Measurements from ENCODE around the gene TCHH.
A peak's percentile ranks its signal among the peaks of the same experiment; 100 is the strongest.

Gene TCHH

DNA sequence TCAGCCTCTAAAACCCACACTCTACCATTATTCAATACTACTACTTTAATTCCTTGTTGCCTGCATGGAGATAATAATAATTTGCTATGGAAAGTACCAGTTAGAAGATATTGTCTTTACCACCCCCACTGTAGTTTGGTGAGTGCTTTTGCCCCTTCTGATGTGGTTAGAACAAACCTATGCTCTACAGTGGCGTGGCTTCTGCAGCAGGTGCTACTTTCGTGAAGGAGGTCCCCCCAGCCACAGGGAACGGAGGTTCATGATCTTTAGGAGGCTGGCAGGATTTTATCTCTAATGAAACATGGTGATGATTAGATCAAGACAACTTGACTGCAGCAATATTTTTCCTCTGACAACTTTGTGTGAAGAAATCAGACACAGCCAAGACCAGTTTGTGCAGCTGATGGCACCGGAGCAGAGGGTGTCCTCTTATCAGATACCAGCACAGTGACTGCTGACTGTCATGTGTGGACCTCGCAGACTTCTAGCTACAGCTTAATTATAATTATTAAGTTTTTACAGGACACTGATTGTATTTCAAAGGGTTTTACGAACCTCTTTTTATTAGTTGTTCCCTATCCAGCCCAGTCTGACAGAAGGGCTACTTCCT, 10.7 kb upstream of the TCHH start:
- no peak for DNase-seq
- intact Hi-C loops (cut with DNase I): no loop called here

DNA sequence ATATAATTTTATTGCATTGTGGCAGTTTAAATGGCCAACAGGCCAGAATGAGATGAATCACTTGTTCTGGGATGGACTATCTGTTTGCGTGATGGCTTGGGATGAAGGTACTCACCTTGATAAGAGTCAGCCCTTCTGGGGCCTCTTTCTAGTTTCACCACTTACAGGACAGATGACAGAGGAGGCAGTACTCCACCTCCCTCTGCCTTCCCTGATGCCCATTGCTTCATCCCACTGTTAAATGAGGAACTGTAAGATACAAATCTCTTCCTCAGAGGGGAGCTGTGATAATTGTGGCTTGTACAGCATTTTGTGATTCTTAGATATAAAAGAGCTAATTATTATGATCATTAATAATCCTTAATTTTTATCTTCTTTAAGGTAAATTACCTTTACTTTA, 3.7 kb upstream of the TCHH start:
- no peak for DNase-seq
- intact Hi-C loops (cut with DNase I): no loop called here

DNA sequence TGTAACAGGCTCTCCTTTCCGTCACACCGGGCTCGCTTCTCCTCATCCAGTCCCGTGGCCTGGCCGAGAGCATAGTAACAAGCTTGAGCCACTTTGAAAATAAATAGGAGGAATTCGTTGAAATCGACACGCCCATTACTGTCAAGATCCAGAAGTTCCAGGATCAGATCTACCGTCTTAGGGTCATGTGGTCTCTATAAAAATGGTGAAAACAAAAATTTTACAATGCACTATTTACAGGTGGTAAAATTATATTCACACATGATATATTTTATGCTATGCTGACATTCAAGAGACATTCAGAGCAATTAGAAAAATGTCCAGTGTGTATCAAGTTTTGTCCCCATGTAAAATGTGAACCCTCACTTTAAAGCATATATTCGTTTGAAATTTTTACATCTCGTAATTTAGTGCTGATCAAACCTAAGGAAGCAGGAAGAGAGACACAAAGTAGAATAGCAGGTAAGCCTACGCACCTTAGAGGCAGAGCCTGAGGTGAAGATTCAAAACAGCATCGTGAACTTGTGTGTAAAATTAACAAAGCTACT, 2.3 kb downstream of the TCHH start:
- DNase-seq: no peak
- intact Hi-C loops (cut with DNase I): no loop called here

DNA sequence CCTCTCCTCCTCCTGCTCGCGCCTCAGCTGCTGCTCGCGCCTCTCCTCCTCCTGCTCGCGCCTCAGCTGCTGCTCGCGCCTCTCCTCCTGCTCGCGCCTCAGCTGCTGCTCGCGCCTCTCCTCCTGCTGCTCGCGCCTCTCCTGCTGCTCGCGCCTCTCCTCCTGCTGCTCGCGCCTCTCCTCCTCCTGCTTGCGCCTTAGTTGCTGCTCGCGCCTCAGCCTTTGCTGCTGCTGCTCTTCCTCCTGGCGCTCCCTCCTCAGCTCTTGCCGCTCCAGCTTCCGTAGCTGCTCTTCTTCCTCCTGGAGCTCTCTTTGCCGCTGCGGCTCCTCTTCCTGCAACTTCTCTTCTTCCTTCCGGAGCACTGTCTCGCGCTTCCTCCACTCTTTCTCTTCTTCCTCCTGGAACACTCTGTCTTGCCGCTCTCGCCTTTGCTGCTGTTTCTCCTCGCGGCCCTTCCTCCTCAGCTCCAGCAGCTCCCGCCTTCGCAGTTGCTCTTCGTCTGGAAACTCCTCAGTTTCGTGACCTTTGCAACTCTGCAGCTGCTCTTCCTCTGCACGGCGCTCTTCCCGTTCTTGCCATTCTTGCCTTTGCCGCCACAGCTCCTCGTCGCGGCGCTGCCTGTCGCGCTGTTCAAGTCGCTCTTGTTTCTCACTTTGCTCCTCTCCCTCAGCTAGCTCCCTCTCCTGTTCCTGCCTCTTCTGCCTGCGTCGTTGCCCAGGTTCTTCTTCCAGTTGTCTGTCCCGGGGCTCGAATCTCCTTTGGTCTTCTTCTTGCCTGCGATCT, 3.0 kb downstream of the TCHH start:
- intact Hi-C loops (cut with DNase I): no loop called here
- peak in 27 of 42 donors; percentile 5 to 58 (median 33) for DNase-seq

DNA sequence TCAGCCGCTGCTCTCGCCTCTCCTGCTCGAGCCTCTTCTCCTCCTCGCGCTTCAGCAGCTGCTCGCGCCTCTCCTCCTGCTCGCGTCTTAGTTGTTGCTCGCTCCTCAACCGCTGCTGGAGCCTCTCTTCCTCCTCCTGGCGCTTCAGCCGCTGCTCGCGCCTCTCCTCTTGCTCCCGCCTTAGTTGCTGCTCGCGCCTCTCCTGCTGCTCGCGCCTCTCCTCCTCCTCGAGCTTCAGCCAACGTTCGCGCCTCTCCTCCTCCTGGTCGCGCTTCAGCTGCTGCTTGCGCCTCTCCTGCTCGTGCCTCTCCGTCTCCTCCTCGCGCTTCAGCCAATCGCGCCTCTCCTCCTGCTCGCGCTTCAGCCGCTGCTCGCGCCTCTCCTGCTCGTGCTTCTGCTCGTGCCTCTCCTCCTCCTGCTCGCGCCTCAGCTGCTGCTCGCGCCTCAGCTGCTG, 3.7 kb downstream of the TCHH start:
- intact Hi-C loops (cut with DNase I): no loop called here
- DNase-seq: peak in 36 of 42 donors; percentile 19 to 70 (median 51)

DNA sequence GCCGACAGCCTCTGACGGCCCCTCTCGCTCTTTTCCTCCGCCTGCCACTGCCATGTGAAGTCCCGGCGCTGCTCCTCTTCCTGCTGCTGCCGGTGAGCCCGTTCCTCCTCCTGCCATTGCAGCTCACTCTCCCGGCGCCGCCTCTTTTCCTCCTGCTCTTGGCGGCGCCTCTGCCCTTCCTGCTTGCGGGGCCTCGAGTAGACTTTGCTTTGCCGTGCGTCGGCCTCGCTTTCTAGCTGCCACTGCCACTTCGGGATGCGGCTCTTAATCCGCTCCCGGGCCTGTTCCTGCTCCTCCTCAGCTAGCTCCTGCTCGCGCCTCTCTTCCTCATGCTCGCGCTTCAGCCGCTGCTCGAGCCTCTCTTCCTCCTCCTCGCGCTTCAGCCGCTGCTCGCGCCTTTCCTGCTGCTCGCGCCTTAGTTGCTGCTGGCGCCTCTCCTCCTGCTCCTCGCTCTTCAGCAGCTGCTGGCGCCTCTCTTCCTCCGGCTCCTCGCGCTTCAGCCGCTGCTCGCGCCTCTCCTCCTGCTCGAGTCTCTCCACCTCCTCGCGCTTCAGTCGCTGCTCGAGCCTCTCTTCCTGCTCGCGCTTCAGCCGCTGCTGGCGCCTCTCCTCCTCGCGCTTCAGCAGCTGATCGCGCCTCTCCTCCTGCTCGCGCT, 4.3 kb downstream of the TCHH start:
- peak in 36 of 42 donors; percentile 4 to 59 (median 35) for DNase-seq

DNA sequence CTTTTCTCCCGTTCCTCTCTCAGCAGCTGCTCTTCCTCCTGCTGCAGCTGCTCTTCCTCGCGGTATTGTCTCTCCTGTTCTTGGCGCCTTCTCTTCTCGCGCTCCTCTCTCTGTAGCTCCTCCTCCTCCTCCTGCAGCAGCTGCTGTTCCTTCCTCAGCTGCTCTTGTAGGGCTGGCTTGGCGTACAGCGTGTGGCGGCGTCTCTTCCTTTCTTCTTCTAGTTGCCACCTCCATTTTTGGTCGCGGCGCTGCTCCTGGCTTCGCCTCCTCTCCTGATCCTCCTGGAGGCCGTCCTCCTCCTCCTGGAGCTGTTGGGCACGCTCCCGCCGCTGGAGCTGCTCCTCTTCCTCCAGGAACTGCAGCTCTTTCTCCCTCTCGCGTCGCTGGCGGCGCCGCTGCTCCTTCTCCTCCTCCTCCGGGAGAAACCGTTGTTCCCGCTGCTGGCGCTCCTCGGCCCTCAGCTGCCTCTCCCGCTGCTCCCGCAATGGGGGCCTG, 4.8 kb downstream of the TCHH start:
- intact Hi-C loops (cut with DNase I): no loop called here
- DNase-seq: peak in 39 of 42 donors; percentile 14 to 75 (median 43)

More for the DNA sequence above, 4.3 kb downstream of the TCHH start:
- intact Hi-C loops (cut with DNase I): no loop called here

DNA sequence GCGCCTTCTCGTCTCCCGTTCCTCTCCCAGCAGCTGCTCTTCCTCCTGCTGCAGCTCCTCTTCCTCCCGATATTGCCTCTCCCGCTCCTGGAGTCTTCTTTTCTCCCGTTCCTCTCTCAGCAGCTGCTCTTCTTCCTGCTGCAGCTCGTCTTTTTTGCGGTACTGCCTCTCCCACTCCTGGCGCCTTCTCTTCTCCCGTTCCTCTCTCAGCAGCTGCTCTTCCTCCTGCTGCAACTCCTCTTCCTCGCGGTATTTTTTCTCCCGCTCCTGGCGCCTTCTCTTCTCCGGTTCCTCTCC, 5.3 kb downstream of the TCHH start:
- intact Hi-C loops (cut with DNase I): no loop called here
- DNase-seq: no peak

DNA sequence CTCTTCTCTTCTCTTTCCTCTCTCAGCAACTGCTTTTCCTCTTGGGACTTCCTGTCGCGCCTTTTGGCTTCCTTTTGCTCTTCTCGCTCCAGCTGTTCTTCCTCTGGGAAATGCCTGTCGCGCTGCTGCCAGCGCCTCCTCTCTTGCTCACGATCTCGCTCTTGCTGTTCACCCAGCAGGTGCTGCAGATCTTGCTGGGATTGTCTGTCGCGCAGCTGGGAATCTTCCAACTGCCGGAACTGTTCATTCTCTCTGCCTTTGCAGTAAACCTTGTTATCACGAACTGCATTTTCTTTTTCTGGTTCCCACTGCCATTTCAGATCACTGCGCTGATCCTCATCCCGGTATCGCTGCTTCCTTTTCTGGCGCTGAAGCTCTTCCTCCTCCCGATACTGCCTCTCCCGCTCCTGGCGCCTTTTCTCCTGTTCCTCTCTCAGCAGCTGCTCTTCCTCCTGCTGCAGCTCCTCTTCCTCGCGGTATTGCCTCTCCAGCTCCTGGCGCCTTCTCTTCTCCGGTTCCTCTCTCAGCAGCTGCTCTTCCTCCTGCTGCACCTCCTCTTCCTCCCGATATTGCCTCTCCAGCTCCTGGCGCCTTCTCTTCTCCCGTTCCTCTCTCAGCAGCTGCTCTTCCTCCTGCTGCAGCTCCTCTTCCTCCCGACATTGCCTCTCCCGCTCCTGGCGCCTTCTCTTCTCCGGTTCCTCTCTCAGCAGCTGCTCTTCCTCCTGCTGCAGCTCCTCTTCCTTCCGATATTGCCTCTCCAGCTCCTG, 5.8 kb downstream of the TCHH start:
- DNase-seq: peak in 4 of 42 donors; percentile 6 to 28 (median 18)
- intact Hi-C loops (cut with DNase I): no loop called here

DNA sequence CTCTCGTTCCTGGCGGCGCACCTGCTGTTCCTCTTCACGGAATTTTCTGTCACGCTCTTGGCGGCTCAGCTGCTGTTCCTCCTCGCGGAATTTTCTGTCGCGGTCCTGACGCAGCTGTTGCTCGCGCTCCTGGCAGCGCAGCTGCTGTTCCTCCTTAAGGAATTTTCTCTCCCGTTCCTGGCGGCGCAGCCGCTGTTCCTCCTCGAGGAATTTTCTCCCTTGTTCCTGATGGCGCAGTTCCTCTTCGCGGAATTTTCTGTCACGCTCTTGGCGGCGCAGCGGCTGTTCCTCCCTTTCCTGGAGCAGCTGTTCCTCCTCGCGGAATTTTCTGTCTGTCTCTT, 6.4 kb downstream of the TCHH start:
- intact Hi-C loops (cut with DNase I): no loop called here
- DNase-seq: no peak

DNA sequence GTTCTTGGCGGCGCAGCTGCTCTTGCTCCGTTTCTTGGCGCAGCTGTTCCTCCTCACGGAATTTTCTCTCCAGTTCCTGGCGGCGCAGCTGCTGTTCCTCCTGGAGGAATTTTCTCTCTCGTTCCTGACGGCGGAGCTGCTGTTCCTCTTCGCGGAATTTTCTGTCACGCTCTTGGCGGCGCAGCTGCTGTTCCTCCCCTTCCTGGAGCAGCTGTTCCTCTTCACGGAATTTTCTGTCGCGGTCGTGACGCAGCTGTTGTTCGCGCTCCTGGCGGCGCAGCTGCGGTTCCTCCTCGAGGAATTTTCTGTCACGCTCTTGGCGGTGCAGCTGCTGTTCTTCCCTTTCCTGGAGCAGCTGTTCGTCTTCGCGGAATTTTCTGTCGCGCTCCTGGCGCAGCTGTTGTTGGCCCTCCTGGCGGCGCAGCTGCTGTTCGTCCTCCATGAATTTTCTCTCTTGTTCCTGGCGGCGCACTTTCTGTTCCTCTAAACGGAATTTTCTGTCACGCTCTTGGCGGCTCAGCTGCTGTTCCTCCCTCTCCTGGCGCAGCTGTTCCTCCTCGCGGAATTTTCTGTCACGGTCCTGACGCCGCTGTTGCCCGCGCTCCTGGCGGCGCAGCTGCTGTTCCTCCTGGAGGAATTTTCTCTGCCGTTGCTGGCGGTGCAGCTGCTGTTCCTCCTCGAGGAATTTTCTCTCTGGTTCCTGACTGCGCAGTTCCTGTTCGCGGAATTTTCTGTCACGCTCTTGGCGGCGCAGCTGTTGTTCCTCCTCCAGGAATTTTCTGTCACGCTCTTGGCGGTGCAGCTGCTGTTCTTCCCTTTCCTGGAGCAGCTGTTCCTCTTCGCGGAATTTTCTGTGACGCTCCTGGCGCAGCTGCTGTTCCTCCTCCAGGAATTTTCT, 7.0 kb downstream of the TCHH start:
- DNase-seq: no peak
- intact Hi-C loops (cut with DNase I): no loop called here

DNA sequence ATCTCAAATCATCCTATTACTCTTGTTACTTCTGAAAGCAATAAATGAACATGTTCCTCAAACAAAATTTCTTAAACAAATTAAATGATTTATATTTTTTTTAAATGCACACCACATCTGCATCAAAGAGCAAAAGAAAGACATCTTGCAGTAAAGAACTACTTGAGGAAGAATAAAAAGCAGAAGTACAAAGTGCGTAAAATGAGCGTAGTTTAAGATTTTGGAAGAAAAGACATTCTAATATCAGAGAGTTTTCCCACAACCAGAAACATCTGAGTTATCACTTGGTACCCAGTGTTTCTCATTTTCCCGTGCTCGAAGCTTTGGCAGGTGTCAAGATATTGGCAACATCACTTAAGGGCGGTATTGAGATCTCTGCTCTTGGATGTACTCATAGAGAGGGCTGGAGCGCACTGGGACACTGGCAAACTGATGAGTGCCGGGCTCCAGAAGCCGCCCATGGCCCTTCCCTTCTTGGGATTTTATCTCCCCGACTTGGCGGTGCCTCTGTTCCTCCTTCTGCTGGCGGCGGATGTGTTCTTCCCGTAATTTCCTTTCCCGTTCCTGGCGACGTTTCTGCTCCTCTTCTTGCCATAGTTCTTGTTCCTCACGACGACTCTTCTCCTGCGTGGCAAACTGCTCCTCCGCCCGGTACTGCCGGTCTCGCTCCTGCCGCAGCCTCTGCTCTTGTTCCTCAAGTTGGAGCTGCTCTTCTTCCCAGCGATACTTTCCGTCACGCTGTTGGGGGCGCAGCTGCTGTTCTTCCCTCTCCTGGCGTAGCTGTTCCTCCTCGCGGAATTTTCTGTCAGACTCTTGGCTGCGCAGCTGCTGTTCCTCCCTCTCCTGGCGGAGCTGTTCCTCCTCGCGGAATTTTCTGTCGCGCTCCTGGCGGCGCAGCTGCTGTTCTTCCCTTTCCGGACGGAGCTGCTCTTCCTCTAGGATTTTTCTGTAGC, 7.9 kb downstream of the TCHH start:
- intact Hi-C loops (cut with DNase I): no loop called here
- peak in 1 of 42 donors; percentile 25 for DNase-seq

DNA sequence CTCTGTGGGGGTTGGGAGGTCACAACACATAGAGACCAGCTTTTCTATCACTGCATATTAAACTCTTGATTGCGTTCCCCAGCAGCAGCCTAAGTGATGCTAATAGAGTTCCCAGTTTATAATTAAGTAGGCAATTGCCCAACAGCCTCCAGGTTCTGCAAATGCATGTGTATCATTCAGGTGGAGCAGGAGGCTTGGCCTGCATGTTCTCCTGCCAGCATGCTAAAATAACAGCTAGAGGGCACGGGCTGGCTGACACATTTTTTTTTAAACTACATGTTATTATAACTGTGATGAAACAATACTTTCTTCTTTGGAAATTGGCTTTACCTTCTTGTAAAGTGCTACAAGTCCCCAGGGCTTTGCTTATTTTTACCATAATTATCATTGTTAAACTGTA, 10.4 kb downstream of the TCHH start:
- no peak for DNase-seq
- intact Hi-C loops (cut with DNase I): no loop called here

DNA sequence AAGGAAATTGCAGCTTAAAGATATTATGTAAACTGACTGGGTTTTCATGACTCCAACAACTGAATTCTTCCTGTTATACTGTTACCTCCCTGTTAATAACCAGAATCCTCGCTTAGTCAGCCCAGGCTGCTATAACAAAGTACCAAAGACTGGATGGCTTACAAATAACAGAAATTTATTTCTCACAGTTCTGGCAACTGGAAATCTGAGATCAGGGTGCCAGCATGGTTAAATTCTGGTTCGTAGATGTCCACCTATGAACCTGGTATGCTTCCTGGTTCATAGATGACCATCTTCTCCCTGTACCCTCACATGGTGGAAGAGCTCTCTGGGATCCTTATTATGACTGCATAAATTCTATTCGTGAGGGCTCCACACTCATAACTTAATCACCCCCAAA, 18.3 kb downstream of the TCHH start:
- no peak for DNase-seq
- intact Hi-C loops (cut with DNase I): no loop called here

DNA sequence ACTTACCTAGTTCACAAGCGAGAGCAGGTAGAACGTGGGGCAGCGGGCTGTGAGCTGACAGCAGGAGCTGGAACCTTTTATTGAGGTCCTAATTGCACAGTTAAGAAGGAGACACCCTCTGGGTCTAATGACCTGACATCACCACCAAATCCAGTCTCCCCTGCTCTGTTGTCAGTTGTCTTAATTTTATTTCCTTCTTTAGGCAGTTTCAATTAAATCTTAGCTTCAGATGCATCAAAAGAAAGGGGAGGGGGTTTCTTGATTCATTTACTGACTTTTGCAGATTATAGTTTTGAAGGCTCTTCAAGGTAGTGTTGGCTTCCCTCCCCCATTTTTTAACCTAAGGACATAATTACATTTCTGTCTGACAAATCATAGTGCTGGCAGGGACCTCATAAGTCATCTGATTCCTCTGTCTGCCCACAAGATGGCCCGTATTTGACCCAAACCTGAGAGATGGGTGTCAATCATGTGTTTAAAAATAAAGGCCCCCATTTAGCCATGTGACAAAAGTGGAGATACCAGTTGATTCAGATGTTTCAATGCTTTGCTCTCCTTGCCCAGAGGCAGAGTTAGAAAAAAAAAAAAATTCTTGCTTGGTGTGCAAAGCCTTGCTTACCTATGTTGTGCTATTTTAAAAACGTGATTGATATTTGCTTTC, 26.1 kb downstream of the TCHH start, which contains the start of gene TCHHL1:
TCHHL1 (minus strand) TSS at position 51 of the 661 bp plus-strand sequence. CDS start 921 bp downstream, outside the sequence.
- intact Hi-C loops (cut with DNase I): no loop called here
- no peak for DNase-seq

DNA sequence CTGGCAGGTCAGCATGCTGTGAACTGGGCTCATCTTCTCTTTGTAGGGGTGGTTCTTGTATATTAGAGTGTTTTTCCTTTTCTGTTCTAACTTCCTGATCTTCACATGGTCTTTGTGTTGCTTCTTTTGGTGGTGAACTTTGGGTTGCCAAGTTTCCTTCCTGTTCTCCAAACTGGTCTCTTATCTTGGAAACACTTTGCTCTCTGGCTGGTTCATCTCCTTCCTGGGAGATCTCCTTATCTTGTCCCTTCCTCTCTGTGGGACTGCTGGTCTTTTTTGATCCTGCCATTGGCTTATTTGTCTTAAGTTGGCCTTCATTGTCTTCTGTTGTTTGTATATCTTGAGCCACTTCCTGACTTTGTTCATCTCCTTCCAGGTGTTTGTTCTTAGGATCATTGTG, 28.5 kb downstream of the TCHH start:
- no peak for DNase-seq
- intact Hi-C loops (cut with DNase I): no loop called here

DNA sequence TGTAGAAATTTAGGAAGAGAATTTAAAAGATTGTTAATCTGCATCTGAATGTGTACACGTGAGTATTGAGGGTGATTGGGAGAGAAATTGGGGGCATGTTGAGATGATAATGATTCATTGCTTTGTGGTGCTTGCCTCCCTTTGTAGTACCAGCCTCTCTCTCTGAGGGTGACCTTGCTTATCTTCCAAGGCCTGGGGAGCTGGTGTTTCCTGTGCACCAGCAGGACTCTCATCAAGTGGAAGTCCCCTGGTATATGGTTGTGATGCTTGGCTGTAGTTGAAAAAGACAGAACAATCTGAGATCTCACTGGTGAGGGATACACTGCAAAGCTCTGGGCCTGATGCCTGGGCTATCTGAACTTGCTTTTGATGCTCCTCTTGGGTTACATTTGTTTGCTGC, 30.4 kb downstream of the TCHH start:
- intact Hi-C loops (cut with DNase I): no loop called here

More for the DNA sequence above, 30.4 kb downstream of the TCHH start:
- no peak for DNase-seq

All from head of caudate nucleus (tissue), 42 donors.